LNCaP clone FGC (cell line): ENCODE data around the gene PPDPF.
"Not testable (repeated sequence)": the region's sequence is repeated elsewhere in the genome, so short reads cannot be mapped to it uniquely, and the experiment has no call there.

ENCODE experiments used
- DNase-seq: peaks from one replicate; pipeline ENCODE4 v3.0.0-alpha.2; 2011; ENCODE audit warnings: low read depth
- H3K4me3 ChIP-seq: 2 replicates; pipeline ENCODE4 v1.5.1; 2011; ENCODE audit warnings: mild to moderate bottlenecking, low read depth, low read length, control low read depth
- TF ChIP-seq, protein P1 (sequence below): IDR thresholded peaks from 2 replicates; pipeline ENCODE4 v1.5.1; 2012; ENCODE audit warnings: mild to moderate bottlenecking; ENCODE audit not compliant: control insufficient read depth, insufficient read depth; ENCODE audit errors: extremely low read depth

Gene PPDPF

DNA sequence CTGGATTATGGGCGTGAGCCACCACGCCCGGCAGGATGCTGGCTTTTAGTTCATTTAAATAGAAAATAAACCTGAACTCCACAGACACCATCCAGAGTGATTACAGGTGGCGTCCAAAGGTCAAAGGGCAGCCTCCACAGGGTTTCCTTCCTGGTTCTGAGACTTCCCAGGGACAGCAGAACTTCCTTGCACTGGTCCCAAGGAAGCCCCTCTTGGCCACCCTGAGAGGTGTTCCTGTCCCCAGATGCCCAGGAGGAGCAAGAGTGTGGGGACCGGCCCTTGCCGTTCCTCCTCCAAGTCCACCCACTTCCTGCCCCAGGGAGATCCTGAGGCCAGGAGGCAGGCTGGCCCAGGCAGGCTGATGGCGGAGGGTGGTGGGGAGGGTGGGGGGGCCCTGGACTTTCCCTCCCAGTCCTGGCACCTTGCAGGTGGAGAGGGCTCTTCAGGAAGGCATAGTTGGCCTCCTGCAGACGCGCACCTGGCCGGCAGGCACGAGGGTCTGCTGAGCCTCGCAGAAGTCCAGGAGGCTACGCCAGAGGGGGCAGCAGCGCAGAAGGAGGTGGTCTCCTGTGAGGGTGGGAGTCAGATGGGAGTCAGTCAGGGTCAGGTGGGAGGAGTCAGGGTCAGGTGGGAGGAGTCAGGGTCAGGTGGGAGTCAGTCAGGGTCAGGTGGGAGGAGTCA is 38.4 kb downstream of the PPDPF start:
- no peak for DNase-seq
- TF ChIP-seq, protein P1, sequence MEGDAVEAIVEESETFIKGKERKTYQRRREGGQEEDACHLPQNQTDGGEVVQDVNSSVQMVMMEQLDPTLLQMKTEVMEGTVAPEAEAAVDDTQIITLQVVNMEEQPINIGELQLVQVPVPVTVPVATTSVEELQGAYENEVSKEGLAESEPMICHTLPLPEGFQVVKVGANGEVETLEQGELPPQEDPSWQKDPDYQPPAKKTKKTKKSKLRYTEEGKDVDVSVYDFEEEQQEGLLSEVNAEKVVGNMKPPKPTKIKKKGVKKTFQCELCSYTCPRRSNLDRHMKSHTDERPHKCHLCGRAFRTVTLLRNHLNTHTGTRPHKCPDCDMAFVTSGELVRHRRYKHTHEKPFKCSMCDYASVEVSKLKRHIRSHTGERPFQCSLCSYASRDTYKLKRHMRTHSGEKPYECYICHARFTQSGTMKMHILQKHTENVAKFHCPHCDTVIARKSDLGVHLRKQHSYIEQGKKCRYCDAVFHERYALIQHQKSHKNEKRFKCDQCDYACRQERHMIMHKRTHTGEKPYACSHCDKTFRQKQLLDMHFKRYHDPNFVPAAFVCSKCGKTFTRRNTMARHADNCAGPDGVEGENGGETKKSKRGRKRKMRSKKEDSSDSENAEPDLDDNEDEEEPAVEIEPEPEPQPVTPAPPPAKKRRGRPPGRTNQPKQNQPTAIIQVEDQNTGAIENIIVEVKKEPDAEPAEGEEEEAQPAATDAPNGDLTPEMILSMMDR: no peak
- no peak overlapping the region for H3K4me3 ChIP-seq

DNA sequence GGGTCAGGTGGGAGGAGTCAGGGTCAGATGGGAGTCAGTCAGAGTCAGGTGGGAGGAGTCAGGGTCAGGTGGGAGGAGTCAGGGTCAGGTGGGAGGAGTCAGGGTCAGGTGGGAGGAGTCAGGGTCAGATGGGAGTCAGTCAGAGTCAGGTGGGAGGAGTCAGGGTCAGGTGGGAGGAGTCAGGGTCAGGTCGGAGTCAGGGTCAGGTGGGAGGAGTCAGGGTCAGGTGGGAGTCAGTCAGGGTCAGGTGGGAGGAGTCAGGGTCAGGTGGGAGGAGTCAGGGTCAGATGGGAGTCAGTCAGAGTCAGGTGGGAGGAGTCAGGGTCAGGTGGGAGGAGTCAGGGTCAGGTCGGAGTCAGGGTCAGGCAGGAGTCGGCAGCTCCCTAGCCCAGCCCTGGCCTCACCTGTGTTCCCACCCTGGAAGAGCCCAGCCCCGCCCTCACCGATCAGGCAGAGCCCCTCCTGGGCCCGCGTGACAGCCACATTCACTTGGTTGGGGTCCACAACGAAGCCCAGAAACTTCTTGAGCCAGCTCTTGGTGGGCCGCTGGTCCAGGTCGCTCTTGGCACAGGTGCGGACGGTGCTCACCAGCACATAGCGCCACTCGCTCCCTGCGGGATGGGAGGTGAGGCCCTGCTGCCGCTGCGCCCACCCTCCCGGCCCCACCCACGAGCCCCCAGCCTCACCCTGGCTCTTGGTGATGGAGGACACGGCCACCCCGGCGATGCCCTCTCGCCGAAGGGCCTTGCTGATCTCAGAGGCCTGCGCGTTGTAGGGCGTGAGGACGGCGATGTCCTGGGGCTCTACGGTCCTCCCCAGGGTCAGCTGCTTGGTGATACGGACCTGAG is 39.1 kb downstream of the PPDPF start:
- H3K4me3 ChIP-seq, DNase-seq: not testable (repeated sequence)

DNA sequence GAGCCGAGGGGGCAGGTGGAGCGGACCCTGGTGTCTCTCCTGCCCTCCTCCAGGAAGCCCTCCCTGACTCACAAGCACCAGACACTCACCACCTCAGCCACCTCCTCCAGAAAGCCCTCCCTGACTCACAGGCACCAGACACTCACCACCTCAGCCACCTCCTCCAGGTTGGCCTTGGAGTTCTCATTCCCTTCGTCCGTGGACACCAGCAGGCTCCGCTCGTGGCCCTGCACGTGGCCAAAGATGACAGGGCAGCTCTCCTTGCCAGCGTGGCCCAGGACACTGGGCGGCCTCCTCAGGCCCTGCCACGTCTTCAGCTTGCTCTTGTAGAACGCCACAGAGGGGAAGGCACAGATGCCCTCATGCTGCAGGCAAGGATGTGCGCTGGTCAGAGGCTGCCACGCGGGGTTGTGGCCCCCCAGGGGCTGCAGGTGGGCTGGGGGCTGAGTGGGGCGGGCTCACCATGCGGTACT is 39.8 kb downstream of the PPDPF start:
- H3K4me3 ChIP-seq: no peak overlapping the region
- TF ChIP-seq, protein P1: no peak
- DNase-seq: no peak

DNA sequence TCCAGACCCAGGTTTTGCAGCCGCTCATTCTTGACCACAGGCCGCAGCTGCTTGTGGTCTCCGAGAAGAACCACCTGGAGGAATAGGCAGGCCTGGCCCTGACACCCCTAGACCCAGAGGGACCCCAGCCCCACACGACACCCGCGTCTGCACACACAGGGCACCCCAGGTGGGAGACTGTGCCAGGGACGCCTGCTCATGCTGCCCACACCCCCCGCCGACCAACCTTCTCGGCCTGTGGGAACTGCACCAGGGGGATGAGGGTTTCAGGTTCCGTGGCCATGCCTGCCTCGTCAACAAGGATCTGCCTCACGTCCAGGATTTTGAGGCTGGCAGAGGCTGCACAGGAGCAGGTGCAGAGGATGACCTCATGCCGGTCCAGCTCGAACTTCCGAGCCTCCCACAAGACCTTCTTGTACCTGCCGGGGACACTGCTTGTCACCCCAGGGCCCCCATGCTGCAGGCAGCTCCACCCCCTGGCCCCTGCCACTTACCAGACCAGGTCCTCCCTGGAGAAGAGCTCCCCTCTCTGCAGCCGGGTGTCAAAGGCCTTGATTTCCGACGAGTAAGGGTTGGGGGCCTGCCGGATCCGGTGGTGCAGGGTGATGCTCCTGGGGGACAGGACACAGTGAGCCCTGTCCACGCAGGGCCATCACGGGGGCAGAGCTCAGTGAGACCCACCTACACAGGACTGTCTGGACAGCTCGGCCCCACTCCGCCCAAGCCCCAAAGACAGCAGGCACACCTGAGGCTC is 40.5 kb downstream of the PPDPF start:
- TF ChIP-seq, protein P1: no peak
- H3K4me3 ChIP-seq: no peak overlapping the region

DNA sequence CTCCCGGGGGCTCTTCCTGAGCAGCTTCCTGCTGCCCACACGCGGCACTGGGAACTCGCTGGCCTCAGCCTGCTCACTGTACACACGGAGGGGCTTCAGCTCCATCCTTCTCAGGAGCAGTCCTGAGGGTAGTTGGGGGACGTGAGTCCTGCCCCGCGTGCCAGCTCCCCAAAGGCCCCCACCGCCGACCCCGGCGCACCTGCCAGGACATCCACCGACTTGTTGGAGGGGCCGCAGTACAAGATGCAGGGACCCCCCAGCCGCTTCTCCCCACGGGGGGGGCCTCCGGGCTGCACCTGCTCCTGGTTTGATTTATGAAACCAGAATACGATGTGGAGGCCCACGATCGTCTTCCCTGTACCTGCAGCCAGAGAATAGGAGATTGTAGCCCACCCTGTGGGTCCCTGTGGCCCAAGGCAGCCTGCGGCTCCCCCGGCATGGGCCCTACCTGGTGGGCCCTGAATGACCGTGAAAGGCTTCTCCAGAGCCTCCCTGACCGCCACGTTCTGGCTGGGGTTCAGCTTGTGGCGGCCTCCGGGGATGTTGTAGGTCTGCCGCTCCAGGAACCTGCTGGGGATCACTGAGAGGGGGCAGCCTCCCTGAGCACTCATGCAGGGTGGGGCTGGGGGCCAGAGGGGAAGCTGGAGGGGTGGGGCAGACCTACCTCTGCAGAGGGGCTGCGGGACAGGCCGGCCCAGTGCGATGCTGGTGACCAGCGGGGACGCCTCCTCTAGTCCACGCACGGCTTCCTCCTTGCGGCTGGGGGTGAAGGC is 41.2 kb downstream of the PPDPF start:
- no peak overlapping the region for H3K4me3 ChIP-seq
- TF ChIP-seq, protein P1: no peak
- DNase-seq: no peak

More for the DNA sequence above, 40.5 kb downstream of the PPDPF start:
- no peak for DNase-seq

DNA sequence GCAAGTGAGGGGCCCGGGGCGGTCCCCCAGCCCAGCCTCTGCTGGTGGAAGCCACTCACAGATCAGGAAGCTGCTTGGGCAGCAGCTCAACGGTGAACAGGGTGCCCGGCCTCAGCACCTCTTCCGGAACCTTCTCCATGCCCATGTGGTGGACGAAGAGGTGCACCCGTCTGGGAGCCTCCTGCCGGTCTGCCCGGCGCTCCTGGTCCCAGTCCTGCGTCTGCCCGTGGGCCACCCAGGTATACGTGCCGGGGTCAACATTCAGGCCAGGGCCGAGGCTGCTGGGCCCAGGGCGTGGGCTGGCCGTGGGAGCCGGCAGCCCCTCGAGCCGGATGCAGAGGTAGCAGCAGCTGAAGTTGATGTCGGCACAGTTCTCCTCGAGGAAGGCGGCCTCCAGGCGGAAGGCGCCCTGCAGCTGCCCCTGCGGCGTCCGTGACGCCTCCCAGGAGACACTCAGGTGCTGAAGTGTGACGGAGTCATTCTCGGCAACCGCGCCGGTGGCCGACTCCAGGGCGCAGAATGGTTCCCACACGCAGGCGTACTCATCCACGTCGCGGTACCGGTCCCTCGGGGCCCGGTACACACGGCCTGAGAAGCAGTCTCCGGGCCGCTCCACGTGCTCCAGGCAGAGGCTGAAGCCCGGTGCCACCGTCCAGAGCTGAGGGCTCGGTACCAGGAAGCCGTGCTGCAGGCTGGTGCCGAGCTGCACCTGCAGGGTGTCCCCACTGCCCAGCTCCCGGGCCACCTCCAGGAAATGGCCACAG is 42.1 kb downstream of the PPDPF start:
- TF ChIP-seq, protein P1: no peak
- no peak overlapping the region for H3K4me3 ChIP-seq
- no peak for DNase-seq
